HG02885 (cell line): ENCODE results near the gene SIPA1L3.

Experiments
- ATAC-seq: cut with Tn5 transposase; IDR thresholded peaks from one replicate; pipeline ENCODE4 v1.9.1; 2021; ENCODE audit warnings: mild to moderate bottlenecking; ENCODE audit not compliant: unreplicated experiment, poor library complexity

The SIPA1L3 gene

DNA sequence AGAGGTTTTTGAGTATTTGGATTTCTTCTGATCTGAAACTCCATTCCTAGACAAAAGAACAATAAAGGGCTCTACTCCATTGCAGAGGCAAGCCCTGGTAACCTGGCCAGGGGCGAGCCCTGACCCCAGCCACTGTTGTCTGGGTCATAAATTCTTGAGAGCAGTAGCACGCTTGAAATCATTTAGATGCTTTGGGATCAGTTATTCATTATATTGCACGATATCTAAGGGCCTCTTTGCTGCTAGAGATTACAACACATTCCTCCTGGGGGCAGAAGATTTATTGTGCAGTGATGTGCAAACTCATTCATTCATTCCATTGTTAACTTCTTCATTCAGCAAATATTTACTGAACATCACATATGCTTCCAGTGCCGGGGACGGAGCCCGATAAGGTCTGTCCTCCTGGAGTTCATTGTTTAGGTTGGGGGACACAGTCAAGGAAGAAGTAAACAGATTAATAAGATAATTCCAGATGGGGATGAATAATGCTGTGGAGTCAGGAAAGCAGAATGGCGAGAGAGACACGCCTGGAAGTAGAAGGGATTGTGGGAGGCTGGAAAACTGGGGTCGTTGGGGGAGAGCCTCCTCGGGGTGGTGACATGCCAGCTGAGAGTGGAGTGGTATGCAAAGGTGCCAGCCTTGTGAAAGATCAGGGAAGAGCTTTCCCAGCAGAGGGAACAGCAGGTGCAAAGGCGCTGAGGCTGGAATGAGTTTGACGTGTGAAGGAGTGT lies 34.9 kb downstream of the SIPA1L3 start:
- ATAC-seq: no peak

DNA sequence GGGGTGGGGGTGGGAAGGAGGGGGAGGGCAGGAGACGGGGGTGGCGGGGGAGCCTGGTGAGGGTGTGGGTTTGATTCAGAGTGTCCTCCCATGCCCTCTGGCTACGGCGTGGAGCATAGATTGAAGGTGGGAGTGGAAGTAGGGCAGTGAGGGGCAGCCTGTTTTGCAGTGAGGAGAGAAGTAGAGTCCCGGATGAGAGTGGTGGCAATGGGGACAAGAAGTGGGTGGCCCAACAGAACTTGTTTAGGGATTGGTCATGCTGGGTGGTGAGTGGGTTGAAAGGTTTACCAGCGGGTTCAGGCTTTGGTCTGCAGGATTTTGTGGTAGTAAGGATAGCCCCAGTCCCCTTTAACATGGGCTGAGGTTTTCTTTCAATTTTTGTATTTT lies 35.5 kb downstream of the SIPA1L3 start:
- ATAC-seq: no peak

DNA sequence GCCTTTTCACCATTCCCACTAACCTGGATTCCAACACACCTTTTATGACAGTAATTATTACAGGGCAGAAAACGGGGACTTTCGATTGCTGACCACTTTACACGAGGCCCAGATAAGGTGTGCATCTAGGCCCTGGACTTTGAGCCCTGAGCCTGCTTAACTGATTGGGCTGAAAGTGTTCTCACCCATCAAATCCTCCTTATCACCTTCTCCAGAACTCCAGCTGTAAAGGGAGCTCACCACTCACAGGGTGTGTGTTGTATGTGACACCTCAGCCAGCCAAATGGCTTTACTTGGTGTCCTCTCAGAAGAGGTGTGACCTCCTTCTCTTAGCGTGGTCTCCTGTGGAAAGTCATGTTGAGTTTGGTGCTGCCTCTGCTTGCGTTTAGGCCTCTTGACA lies 36.5 kb downstream of the SIPA1L3 start:
- ATAC-seq: no peak

DNA sequence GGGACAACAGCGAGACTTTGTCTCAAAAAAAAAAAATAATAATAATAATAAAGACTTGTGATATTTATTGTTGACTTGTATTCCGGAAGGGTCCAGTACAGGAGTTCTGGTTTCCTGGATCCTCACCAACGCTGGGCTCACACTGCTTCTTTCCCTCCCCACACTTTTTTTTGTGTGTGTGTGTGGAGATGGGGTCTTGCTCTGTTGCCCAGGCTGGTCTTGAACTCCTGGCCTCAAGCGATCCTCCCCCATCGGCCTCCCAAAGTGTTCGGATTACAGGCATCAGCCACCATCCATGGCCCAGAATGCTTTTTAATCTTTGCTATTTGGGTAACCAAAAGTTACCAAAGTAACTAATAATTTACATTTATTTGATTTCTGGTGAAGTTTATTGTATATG lies 39.1 kb downstream of the SIPA1L3 start:
- ATAC-seq: no peak

DNA sequence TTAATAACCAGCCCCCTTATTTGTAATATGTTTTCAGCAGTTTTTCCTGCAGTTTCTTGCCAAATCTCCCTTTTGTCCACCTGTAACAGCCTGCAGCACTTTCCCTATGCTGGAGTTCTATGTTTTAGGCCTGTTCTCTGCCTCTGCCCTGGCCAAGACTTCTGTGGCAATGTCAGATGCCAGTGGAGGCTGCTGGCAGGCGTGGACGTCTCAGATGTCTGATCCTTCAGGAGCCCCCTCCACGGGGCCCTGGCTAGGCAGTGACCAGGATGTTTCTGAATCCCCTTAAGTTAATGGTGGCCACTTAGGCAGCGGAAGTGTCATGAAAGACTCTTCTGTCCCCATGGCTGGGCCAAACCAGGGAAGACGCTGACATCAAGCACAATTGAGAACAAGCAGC lies 40.8 kb downstream of the SIPA1L3 start:
- no peak for ATAC-seq

DNA sequence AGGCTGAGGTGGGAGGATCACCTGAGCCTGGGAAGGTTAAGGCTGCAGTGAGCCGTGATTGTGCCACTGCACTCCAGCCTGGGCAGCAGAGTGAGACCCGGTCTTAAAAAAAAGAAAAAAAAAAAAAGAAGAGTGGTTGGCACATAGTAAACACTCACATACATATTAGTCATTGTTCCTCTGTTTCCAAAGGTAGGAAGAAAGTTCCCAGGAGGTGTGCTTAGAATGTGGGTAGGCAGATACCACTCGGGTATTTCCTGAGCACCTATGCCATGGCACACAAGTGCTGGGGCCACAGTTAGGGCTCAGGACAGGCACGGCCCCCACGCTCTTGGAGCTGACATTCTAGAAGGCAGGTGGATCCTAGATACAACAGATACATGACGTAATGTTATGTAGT lies 41.4 kb downstream of the SIPA1L3 start:
- ATAC-seq: no peak

DNA sequence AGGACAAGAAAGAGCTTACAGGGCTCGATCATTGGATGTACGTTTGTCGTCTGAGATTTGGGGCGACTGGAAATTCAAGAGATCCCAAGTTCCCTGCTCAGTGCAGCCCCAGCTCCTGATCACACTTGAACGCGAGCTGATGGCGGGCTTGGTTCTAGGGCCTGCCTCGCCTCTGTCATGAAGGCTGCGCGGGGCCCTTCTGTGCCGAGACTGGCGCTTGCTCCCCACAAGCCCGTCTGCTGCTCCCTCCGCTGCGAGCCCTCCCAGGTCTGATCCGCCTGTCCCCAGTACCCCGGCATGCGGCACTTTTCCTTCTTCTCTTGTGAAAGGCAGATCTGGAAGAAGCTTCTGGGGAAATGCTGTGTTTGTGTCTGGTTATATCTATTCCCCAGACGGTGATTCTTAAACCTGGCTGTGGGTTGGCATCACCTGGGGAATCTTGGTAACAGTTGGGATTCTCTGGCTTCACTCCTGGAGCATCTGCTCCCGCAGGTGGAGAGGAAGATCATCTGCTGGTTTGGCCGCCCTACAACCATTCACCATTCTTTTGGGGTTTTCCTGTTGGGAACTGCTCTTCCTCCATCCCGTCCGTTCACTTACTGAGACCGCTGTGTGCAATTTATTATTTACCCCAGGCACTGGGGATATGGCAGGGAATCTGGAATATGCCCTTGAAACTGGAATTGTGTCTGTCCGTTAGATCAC lies 43.6 kb downstream of the SIPA1L3 start:
- ATAC-seq: no peak

DNA sequence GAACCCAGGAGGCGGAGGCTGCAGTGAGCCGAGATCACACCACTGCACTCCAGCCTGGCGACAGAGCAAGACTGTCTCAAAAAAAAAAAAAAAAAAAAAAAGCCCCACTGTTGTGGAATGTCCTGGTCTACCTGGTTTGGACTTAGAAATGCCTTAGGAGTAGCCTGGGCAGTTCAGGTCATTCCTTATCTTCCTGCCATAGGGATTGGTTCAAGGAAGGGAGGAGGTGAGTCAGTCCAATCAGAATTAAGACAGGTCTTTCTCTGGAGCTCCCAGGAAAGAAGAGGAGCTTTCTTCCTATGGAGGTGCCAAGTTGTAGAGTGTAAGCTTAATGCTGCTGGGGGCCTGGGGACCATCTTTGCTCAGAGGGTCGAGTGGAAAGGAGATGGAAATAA lies 44.8 kb downstream of the SIPA1L3 start:
- ATAC-seq: no peak

DNA sequence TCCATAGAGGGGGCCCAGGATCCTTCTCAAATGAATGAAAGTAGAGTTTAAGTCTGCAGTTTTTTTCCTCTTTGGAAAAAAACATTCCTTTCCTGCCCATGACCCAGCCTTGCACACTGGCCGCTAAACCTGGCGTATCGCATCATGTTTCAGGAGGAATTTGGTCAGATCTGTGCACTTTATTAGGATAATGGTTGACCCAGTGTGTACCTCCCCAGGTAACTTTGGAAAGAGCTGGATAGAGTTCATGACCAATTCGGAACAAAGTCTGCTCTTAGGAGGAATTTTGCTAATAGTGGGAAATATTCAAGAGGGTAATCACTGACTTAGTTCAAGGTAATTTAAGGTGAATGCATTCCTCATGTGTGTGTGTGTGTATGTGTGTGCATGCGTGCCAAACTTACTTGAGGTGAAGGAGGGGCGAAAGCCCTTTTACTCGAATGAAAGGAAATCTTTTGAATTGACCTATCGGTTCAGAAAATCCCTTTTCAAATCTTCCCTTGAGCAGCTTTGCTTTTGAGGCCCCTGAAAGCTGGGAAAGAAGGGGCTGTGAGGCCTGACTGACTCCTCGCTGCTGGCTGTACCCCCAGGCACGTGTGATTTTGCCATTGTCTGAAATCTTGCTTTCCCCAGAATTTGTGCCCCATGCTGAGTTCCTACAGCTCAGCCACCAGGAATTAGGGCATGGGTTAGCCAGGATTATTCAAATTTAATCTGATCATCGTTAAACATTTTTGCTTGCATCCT lies 46.3 kb downstream of the SIPA1L3 start:
- ATAC-seq: no peak

DNA sequence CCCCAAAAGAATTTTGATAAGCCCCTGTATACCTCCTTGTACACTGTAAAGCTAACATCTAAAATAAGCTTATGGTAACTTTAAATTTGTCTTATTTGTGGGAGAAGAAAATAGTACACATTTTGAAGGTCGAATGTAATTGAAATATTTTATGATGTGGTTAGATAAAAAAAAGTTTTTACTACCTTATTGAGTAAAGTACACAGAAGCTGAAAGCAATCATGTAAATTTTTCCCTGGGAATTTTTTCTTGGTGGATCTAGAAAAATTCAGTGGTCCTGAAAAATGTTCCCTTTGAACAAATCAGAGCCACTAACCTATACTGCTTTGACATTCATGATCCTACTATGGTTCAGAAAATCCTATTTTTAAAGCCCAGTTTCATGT lies 46.9 kb downstream of the SIPA1L3 start:
- ATAC-seq: no peak

DNA sequence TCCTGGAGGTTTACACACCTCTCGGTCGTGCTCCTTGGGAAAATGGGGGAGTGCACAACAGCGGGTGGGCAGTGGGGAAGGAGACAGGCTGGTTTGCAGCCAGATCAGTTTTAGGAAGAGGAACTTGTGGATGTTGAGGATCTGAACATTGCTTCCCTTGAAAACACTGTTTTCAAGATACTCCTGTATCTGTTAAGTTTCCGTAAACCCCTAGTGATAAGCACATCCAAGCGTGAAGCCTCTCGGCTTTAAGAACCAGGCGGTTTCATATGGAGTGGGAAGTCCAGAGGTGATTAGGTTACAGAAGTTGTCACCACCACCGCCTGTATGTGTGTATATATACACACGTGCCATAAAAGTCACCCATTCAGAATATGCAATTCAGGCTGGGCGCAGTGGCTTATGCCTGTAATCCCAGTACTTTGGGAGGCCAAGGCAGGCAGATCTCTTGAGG lies 47.4 kb downstream of the SIPA1L3 start:
- ATAC-seq: no peak

DNA sequence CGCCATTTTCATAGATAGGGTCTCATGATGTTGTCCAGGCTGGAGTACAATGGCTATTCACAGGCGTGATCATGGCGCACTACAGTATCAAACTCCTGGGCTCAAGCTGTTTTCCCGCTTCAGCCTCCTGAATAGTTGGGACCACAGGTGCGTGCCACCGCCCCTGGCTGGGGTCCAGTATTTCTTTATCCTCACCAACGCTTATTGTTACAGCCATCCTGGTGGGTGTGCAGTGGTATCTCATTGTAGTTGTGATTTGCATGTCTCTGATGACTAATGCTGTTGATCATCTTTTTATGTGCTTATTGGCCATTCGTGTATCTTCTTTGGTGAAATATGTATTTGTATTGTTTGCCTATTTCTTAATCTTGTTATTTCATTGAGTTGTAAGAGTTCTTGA lies 49.0 kb downstream of the SIPA1L3 start:
- ATAC-seq: no peak

DNA sequence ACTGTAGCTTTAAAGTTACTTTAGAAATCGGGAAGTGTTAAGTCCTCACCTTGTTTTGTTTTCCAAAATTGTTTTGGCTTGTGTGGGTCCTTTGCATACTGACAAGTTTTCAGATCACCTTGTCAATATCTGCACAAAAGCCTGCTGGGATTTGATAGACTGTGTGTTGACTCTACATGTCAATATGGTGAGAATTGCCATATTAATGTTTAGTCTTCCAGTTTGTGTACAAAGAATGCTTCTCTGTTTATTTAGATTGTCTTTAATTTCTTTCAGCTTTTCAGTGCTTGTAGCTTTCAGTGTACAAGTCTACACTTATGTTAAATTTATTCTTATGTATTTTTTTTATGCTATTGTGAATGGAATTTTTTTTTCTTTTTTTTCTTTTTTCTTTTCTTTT lies 50.2 kb downstream of the SIPA1L3 start:
- no peak for ATAC-seq

DNA sequence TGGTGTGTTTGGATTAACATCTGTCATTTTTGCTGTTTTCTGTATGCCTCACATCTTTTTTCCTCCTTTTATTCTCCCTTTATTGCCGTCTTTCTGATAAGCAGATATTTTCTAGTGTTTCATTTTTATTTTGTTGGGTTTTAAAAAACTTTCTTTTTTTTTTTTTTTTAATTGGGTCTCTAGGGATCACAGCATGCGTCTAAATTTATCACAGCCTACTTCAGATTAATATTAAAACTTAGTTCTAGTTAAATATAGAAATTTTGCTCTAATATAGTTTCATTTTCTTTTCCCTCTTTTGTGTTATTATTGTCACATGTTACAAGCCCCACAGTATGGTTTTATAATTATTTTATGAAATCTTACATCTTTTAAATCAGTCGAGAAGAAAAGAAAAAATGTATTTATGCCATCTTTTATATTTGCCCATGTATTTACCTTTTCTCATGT lies 52.7 kb downstream of the SIPA1L3 start:
- ATAC-seq: no peak

DNA sequence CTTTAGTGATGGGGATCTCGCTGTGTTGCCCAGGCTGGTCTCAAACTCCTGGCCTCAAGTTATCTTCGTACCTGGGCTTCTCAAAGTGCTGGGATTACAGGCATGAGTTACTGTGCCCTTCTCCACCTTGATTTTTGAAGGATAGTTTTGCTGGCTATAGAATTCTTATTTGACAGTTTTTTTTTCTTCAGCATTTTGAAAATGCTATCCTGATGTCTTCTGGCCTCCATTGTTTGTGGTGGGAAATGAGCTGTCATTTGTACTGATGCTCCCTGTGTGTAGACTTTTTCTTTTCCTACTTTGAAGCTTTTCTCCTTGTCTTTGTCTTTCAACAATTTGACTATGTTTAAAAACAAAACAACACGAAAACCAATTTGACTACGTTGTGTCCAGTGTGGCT lies 54.2 kb downstream of the SIPA1L3 start:
- no peak for ATAC-seq

DNA sequence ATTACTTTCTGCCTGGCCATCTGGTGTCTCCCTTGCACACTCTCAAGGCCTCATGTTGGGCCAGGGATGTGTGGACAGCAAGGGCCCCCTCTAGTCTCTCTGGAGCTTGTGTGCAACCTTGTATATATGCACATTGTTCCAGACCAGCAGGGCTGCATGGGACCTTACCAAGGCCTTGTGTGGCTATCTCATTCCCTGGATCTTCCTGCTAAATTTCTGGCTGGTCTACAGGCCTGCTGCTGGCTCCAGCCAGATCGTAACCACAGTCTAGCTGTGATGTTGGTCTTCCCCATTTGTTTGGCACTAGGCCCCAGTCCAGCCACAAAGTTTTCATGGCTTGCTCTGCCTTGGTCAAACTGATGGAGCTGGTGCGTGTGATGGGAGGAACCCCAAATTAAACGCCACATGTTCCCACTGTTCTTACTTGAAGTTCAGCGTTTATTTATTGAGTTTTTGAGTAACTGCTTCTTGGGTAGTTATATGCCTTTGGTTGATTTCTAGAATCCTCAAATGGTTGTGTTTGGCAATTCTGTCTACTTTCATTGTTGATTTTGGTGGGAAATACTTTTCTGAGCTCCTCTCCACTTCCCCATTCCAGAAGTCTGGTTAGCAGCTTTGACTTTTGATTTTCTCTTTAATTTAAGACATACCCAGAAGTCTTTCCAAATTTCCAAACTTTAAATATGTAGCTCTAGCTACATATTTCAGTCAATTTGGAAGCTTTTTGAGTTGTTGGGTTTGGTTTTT lies 56.4 kb downstream of the SIPA1L3 start:
- no peak for ATAC-seq

DNA sequence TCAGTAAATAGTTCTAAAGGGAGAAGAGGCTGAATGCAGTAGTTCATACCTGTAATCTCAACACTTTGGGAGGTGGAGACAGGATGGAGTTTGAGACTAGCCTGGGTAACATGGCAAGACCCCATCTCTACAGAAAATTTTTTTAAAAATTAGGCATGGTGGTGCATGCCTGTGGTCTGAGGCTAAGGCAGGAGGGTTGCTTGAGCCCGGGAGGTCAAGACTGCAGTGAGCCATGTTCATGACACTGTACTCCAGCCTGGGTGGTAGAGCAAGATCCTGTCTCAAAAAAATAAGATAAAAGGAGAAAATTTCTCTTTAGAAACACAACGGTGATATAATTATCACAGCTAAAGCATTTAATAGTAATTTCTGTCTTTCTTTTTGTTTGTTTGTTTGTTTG lies 57.1 kb downstream of the SIPA1L3 start:
- no peak for ATAC-seq

DNA sequence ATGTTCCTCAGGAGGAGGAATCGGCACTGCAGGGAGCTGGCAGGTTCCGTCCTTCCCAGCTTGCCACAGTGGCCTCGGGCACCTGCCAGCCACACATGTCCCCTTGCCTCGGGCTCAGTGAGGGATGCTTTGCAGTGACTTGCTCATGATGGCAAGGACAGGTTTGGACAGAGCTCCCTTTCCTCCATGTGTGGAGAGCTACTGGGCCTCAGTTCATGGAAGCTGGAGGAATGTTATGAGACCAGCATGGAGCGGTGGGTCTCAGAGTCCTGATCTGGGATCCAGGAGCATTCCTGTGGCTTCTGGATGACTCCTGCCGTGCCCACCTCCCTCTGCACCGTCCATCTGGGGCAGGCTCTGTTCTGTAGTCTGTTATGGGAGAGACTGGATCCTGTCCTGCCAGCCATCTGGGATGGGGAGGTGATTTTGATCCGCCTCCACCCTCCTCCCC lies 59.2 kb downstream of the SIPA1L3 start:
- no peak for ATAC-seq

DNA sequence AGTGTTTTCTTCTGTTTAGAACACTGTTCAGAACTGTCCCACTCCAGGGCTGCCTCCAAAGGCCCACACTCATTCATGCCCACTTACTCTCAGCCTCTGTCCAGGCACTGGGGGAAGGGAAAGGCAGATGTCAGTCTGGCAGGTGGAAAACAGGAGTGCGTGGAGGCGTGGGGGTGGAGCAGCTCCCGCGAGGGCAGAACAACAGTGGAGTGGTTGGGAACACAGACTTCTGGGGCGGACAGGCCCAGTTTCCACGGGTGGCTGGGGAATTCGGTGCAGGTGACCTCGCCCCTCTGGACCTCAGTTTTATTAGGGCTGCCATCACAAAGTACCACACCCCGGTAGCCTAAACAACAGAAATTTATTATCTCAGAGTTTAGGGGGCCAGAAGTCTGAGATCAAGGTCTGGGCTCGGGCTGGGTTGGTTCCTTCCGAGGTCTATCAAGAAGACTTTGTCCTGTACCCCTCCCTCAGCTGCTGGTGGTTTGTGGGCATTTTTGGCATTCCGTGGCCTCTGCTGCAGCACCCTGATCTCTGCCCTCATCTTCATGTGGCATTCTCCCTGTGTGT lies 59.7 kb downstream of the SIPA1L3 start:
- ATAC-seq: no peak

DNA sequence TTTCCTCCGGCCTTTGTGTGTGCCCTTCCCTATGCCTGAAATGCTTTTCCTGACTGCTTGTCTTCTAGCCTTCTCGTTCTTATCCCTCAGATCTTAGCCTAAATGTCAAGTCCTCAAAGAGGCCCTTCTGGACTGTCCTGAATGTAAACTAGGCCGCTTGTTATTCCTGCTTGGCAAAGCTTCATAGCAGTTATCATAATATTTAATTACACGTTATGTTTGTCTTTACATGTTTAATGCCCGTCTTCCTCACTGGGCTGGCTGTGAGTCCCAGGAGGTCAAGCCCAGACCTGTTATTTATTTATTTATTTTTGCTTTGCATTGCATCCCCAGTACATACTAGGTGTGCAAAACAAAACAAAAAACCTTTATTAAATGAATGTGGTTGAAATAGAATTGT lies 62.7 kb downstream of the SIPA1L3 start:
- no peak for ATAC-seq
